HG03354 (cell line): ENCODE results near the gene TJAP1.
A peak's percentile ranks its signal among the peaks of the same experiment; 100 is the strongest.
"Not testable (repeated sequence)": the region's sequence is repeated elsewhere in the genome, so short reads cannot be mapped to it uniquely, and the experiment has no call there.

Experiments
- ATAC-seq: cut with Tn5 transposase; IDR thresholded peaks from one replicate; pipeline ENCODE4 v1.9.1; 2021; ENCODE audit warnings: mild to moderate bottlenecking; ENCODE audit not compliant: unreplicated experiment, poor library complexity, severe bottlenecking

Gene TJAP1

DNA sequence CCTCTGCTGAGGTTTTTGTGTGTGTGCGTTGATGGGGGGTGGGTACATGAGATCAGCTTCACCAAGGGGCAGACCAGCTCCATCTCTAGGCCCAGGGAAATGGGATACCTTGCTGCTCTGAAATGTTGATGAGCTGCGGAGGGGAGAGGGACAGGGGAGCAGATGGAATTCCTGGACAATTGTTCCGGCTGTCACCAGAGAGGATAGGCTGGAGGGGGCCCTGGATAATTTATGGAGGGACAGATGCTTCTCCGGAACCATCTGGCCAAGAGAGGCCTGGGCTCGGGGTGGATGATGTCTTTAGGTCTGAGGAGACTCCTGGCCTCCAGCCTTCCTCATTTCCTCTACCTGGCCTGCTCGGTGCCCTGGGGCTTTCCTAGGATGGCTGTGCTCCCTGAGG lies 1.9 kb upstream of the TJAP1 start:
- ATAC-seq: no peak

DNA sequence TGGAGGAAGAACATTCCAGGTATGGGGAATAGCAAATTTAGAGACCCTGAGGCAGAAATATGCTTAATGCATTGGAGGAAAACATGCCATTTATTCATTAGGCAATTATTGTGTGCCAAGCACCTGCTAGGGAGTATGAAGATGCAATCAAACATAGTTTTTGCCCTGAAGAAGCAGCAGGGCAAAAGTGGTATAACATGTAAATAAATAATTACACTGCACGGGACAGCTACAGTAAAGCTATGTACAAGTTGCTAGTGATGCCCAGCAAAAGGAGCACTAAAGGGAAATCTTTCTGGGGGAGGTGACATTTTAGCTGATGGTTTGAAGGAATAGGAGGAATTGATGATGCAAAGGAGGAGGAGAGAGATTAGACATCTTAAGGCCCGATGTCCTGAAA lies 624 bp upstream of the TJAP1 start:
- ATAC-seq: no peak

DNA sequence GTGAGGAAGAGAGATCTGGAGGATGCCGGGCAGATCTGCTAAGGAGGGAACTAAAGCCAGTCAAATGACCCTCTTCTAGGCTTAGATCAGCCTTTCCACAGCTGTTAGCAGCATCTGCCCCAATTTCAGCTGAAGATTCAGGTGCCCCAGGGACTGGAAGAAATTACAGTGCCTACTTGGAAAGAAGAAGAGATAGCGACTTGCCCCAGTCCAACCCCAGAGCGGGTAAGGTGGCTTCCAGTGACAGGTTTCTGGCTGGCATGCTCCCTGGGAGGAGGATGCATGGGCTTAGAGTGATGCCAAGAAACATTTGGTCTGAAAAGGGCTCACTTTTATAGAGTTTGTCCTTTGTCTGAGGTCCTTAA lies 620 bp downstream of the TJAP1 start:
- ATAC-seq: peak; percentile 19

DNA sequence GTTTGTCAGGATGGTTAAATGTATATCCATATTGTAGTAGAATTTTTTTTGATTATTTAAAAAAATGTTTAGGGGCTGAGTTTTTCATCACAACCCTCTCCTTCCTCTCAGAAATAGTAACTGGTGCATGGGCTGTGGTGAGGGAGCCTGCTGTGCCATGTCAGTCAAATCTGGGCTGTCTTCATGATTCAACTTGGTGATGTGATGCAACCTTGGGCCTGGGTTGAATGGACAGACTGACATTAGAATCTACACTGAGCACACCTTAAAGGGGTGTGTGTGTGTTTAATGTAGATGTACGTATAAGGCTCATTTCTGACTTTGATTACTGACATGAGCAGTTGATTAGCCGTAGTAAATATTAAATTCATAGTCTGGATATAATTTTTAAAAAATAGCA lies 3.7 kb downstream of the TJAP1 start:
- no peak for ATAC-seq

DNA sequence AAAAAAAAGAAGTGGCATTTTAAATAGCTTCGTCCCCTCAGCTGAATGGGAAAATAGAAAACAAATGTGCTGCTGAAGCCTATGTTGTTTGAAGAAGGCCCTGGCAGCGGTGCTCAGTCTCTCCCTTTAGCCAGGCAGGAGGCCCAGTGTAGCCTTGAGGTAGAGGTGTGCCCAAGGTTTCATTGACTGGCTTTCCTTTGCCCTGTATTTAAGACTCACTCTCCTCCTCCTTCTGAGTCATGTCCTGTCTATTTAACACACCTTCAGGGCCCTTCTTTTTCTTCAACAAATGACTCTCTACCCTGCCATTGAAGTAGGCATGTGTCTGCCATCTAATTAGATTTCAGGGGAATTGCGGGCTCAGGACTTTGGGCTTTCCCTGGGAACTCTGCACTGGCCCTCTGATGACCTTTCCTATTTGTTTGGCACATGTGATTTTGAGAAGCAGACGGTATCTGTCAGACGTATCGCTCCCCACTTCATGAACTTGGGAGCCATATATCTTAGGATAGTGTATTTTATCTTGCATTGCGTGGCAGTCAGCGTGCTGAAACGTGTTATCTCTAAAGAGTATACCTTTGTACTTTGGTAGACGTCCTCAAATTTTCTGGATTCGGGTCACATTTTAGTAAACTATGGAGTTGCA lies 4.3 kb downstream of the TJAP1 start:
- ATAC-seq: no peak

DNA sequence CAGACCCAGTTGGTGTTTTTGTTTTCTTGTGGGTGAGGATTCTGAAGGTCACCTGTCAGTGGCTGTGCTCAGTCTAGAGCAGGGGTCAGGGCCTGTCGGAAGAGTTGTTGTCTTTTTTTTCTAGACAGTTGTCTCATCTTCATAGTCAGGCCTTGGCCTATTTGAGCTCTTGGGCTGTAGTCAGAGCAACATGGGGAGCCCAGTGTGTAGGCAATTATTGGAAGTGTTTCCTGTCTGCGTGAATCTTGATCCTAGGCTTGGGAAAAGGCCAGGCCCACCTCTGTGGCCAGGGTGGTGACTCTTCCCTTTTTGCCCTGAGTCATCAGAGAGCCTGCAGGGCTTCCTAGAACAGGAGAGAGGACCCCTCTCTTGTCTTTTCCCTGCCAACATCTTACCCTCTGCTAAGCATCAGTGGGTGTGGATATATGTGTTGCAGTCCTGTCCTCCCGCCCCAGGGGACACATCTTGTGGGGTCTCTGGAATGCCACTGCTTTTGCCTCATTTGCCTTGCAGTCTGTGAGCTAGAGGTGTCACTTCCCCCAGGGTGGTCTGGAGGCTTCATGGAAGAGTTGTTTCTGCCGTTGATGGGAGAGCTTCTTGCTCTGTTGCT lies 11.4 kb downstream of the TJAP1 start:
- ATAC-seq: no peak

DNA sequence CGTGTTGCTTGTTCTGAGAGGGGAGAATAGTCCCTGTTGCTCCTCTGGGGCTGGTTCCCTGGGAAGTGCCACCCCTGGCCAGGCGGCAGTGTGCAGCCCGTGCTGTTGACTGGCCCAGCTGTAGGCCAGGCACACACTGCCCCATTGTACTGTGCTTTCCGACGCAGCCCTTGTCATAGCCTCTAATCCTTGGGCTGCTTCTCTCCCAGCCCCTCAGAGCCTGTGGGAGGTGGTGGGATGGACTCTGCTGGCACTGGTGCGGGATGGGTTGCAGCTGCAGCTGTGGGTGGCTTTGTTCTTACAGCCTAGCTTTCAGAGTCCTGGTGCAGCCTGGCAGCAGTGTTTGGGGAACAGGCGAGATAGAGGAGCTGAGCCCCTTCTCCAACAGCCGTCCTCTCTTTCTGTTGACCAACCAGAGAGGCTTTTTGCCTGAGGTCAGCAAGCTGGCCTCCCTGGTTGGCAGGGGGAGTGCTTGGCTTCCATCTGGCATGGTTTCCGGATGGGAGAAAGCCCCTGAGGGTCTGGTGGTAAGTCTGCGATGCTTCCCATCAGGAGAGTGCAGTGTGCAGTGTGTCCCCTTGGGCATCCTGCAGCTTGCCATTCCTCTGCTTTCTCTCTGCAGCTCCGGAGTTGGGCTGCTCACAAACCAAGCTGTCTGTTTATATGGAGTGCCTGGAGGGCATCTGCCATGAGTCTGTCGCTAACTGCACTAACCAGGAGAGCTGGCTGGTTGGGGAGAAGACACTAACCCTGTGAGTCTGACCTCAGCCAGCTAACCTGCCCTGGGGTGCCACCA lies 12.1 kb downstream of the TJAP1 start:
- ATAC-seq: no peak

DNA sequence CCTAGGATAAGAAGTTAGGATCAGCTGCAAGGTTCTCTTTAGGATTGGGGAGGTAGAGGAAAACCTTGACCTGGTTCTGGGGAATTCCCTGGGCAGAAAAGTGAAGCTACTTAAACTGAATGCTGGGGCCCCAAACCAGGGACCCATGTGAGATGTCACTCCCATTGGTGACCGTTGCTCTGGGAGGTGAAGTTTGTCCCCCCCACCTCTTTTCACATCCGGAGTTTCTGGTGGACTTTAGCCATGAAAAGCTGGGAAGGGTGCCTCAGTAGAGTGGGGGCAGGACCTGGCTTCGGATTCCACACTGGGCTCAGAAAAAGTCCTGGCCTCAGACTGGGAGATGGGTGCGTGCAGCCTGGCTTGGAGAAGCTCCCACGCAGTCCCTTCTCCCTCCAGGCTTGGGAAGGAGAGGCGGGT lies 13.2 kb downstream of the TJAP1 start:
- ATAC-seq: no peak

DNA sequence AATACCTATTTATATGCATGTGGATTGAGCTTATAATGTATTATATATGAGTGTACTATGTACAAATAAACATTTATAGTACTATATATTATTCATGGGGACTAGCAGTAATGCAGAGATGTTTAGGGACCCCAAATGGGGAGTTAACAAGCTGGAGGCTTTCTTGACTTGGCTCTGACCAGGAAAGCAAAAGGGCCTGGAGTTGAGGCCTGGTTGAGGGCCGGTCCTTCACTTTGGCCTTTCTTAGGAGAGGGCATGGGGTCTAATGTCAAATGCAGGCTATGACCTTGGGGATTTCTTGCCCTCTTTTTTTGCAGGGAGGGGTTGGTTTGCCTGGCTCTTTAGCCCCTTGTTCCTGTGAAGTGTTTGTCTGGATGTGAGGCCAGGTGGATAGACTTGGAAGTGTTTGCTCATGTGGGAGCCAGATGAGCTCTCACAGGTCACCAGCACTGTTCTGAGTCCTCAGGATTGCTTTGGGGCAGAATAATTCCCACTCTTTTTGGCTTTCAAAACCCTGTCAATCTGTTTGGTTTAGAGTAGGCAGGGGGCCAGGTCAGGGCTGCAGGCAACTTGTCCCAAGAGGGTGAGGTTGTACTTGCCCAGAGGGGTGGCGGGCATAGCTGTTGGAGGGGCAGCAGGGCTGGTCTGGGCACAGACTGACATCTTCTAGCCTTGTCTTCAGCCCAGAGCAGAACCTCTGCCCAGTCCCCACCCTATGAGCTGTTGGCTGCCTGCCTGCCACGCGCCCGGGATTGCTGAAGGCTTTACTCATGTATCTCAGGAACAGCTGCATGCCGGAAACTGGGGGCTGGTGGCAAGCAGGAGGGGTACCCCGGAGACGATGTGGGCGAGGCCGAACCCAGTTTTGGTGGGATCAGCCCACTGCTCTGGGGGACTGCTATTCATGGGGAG lies 14.6 kb downstream of the TJAP1 start:
- ATAC-seq: no peak

DNA sequence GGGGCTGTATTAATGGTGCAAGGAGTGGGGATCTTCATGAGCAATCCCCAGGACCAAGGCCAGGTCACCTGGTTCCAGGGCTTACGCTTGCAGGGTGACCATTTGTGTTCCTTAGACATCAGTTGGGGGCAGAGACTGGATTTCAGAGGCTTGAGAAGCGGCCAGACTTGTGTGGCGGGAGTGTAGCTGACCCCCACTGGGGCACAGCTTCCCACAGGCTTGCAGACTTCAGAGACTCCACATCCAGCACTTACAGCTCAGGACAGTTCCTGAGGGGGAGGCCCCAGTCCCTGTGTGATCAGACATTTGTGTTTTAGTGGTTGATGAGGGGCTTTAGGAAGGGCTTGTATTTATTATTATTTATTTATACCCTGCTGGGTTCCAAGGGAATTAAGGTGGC lies 15.3 kb downstream of the TJAP1 start:
- ATAC-seq: no peak

DNA sequence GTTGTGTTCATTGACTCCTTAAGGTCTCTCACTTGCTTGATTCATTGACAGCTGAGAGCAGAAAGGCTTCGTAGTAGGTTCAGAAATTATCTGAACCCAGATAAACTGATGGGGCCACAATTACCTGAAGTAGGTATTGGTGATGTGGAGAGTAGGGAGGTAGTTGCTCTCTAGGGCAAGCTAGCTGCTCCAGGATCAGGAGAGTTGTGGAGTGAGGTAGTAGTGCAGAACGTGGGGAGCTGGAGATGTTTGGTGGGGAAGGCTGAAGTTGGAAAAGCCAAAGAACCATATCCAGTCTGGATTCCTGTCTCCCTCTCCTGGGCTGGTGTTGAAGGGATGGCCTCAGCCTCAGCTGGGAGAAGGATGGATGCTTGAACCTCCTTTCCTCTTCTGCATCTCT lies 15.9 kb downstream of the TJAP1 start:
- no peak for ATAC-seq

DNA sequence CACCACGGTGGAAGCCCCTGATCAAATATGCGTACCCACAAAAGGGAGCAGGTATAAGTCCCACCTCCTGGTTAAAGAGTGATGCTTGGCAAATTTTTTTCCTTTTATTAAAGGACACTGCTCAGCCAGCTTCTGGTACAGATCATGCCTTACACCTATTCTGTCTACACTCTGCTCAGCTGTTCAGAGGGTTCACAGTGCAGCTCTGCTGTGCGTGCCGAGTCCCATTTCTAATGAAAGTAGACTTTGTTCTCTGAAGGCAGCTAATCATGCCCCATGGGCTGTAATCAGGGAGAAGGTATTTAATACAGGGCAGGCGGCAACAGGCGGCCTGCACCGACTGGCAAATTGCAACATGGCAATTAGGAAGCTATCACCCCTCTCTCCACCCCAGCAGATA lies 16.5 kb downstream of the TJAP1 start:
- ATAC-seq: no peak

DNA sequence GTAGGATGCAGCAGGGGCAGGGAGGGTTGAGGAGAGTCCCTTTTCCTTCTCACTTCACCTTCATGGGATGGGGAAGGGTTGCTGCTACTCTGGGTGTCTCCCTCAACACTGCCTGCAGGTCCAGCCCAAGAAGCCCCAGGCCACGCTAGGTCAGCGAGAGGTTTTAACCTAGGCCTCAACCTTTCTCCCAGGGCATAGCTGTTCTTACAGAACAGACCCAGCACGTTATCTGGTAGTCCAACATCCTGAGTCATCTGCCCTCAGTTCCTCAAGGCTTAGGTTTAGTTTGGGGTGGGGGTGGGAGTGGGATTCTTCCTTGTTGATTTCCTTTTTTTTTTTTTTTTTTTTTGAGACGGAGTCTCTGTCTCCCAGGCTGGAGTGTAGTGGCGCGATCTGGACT lies 17.0 kb downstream of the TJAP1 start:
- ATAC-seq: no peak

DNA sequence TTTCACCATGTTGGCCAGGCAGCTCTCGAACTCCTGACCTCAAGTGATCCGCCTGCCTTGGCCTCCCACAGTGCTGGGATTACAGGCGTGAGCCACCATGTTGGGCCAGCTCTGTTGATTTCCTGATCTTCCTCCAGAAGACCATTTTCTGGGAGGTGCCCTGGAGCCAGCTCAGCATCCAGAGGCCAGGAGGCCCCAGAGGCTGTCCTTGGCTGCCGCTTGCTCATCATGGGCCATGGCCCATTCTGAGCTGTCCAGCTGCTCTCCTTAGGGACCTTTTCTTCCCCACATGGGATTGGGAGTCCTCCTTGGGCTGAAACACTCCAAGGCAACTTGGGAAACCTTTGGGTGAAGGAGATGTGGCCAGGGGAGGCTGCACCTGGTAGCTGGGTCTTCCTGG lies 17.4 kb downstream of the TJAP1 start:
- no peak for ATAC-seq

DNA sequence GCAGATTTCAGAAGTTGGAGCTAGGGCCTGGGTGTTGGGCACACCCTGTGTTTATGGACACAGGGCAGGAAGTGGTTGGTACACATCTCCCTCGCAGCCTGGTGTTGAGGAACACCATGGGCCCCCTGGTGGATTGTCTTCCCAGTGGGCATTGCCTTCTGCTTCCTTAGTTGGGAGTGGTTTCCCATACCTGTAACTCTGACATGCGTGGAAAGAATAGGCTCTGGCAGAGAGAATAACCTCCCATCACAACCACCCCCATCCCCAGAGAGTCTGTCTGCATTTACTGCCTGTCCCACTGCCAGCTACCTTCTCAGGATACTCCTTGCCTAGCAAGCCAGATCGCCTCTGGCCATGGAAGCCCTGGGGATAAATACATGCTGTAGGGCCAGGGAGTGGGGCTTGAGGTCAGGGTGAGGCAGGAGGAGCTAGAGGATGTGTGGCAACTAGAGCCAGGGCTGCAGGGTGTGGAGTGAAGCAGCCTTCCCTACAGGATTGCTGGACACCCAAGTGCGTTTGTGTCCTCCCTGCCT lies 18.1 kb downstream of the TJAP1 start:
- no peak for ATAC-seq

DNA sequence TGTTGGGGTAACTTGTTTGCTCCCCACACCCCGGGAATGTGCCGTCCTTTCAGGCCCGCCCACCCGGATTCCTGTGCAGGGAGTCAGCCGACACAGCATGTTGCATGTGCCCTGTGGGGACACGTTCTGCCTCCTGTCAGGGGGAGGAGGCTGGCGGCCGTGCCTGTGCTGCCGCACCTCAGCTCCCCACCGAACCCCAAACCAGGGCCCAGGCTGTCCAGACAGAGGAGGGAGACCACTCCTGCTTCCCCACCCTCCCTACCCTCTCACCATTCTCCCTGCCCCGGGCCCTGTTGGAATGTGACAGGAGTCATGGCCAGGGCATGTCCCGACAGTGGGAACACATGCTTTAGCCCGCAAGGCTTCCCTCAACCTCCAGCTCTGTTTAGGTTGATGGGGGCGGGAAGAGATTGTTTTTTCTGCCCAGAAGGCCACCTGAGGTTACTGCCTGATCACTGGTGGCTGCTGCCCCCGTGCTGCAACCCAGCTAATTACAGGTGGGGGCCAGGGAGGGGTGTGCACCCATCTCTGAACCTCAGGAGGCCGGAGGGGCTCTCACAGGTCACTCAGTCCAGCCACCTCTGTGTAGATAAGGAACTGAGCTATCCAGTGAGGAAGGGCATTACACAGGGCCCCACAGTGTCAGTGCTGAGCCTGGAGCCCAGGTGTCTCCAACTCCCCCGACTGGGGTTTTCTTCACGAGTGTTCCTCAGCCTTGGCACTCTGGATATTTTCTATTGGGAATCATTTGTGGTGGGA lies 19.2 kb downstream of the TJAP1 start:
- ATAC-seq: no peak

DNA sequence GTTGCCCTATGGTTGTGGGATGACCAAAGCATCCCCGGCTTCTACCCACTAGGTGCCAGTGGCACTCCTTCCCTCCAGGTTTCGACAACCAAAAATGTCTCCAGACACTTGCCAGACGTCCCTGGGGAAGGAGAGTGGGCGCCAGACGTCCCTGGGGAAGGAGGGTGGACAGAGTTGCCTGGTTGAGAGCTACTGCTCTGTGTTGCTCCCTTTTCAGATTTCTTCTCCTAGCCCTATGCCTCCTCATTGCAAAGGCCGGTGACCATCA lies 19.7 kb downstream of the TJAP1 start:
- no peak for ATAC-seq

DNA sequence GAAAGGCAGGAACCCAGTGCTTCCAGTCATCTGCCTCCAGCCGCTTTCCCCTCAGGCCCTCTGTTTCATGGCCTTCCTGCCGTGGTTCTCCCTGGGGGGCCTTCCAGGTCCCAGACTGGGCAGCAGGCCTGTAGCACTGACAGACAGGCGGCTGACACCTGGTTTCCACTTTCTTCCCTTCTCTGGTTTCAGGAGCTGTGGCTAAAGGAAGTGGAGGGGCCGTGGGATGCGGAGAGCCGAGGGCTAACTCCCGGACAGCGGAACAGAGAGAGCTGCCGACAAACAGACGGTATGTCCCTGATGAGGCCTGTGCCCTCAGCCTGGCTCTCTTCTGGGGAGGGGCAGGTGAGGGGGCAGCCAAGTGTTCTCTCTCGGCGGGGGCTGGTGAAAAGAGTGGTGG lies 20.3 kb downstream of the TJAP1 start:
- ATAC-seq: no peak

DNA sequence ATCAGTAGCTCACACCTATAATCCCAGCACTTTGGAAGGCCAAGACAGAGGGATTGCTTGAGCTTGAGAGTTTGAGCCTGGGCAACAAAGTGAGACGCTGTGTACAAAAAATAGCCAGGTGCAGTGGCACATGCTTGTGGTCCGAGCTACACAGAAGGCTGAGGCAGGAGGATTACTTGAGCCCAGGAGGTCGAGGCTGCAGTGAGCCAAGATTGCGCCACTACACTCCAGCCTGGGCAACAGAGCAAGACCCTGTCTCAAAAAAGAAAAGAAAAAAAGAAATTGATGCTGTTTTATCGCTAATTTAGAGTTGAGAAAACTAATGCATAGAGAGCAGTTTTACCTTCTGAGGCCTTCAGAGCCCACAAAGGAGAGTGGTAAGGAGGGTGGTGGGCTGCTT lies 20.9 kb downstream of the TJAP1 start:
- not testable (repeated sequence) for ATAC-seq
